Inflammatory macrophage treated with lipopolysaccharide for 4 hours (primary cell): ENCODE results near the gene ASB16.
A peak's percentile ranks its signal among the peaks of the same experiment; 100 is the strongest.

Source experiments
- DNase-seq: peaks from one replicate; pipeline ENCODE4 v3.0.0-alpha.2; 2020

Gene ASB16

GRCh38 chr17:44149066-44149465 is 21.4 kb upstream of the ASB16 start:
- peak; percentile 47 for DNase-seq

DNA sequence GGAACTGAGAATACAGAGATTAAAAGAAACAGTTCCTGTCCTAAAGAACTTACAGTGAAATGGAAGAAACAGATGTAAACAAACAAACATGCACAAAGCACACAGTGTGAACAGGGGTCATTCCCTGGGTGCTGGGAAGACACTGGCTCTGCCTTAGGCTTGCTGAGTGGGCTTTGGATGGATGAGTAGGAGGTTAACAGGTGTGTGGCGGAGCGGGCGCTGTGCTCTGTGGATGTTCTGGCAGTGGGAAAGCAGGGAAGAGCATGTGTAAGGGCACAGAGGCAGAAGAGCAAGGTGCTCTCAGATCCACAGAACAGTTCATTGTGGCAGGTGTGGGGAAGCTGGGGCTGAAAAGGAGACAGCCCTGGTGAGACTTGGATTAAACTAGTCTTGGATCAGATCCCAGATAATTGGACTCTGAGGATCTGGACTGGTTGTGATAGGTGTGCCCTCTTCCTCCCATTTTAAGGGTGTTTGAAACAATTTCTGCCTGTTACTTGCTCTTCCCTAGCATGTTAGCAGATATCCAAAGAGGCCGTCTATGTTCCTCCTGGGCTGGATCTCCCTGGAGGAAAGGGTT is 20.7 kb upstream of the ASB16 start:
- no peak for DNase-seq

GRCh38 chr17:44152875-44153274 is 17.6 kb upstream of the ASB16 start:
- no peak for DNase-seq

DNA sequence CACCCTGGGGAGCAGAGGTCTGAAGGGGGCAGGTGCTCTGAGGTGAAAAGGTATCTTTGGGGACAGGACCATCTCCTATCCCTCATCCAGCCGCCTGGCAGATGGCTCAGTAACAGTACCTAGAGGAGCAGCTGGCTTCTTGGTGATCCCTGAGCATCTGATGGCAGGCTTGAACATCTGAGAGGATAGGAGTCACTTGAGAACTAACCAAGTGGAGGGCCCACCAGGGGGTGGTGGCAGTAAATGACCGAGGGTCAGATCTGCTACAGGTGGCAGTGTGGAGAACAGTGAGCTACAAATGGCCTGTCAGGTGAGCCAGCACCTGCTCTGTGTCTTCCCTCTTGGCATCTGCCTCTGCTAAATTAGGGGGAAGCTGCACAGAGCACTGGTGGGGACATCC is 15.0 kb upstream of the ASB16 start:
- no peak for DNase-seq

DNA sequence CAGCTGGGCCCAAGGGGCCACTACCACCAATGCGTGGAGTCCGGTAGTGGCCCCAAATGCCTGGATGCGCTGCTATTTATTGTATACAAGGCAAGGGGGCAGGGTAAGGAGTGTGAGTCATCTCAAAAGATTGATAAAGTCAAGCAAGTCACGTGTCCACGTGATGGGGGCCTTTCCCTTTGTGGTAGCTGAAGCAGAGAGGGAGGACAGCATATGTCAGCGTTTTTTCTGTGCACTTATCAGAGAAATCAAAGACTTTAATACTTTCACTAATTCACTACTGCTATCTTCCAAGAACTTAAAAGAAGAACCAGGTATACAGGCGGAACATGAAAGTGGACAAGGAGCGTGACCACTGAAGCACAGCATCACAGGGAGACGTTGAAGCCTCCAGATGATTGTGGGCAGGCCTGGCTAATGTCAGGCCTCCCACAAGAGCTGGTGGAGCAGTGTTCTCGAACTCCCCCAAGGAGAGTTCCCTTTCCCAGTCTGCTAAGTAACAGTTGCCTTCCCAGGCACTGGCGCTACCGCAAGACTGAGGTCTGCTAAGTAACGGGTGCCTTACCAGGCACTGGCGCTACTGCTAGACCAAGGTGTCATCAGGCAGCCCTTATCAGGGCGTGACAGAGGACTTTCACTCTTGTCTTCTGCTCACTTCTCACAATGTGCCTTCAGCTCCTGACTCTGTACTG is 10.8 kb upstream of the ASB16 start:
- no peak for DNase-seq

- no peak for DNase-seq
These were observed 6.0 kb upstream of the ASB16 start for GRCh38 chr17:44164476-44164875.

GRCh38 chr17:44167181-44167861 is 3.2 kb upstream of the ASB16 start:
- no peak for DNase-seq

- no peak for DNase-seq
These were observed 387 bp upstream of the ASB16 start for GRCh38 chr17:44170135-44170498.

DNA sequence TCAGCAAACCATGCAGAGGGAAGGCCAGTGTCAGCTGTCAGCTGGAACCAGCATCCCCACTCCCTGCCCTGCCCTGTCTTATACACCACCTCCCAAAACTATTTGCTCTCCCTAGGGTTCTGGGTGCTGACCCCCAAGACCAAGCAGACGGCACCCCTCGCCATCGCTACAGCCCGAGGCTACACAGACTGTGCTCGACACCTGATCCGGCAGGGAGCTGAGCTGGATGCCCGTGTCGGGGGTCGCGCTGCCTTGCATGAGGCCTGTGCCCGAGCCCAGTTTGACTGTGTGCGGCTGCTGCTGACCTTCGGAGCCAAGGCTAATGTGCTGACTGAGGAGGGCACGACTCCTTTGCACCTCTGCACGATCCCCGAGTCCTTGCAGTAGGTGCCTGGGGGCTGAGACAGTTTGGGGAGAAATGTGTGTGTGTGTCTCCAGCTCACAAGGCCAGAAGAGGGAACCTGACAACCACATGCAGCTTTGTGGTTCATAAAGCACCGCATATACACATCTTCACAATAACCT is 1.5 kb downstream of the ASB16 start:
- DNase-seq = no peak

DNA sequence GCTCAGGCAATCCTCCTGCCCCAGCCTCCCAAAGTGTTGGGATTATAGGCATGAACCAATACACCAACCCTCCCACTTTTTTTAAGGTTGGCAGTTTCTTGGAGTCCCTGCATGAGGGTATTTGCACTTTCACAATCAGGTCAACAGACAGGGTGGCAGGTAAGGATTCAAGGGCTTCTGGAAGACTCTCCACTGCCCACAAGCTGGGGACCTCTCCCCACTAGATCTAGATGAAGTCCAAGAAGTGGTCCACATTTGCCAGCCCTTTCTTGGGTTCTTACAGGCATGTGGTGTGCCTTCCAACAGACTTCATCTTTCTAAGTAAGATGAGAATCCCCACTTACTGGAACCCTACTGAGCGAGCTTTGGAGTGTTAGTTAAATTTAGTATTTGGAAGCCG is 3.9 kb downstream of the ASB16 start:
- no peak for DNase-seq

- no peak for DNase-seq
These were observed 5.8 kb downstream of the ASB16 start for GRCh38 chr17:44176257-44176656.

GRCh38 chr17:44176671-44177501 is 6.4 kb downstream of the ASB16 start:
- DNase-seq = no peak

DNA sequence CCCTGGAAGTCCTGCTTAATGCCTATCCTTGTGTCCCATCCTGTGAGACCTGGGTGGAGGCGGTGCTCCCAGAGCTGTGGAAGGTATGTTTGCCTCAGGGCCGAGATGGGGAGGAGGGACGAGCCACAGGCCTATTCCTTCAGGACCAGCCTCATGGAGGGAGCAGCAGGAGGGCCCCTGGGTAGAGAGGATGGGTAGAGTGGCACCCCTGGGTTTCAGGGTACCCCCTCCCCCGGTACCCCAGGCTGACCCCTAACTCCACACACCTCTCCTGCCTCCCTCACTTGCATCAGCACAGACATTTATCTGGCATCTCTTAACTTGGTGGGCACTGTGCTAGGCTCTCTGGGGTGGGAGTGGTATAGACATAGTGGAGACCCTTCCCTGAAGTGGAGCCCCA is 7.1 kb downstream of the ASB16 start:
- DNase-seq = no peak

- no peak for DNase-seq
These were observed 7.6 kb downstream of the ASB16 start for GRCh38 chr17:44178133-44178532.

GRCh38 chr17:44183024-44183423 is 12.5 kb downstream of the ASB16 start:
- no peak for DNase-seq

GRCh38 chr17:44184212-44184810 is 13.8 kb downstream of the ASB16 start:
- DNase-seq = no peak

GRCh38 chr17:44186307-44187130 is 16.0 kb downstream of the ASB16 start, which contains the start of gene TMUB2:
TMUB2 (plus strand) TSS chr17:44186972; CDS start chr17:44187709, 737 bp downstream.
- peak; percentile 99 for DNase-seq

DNA sequence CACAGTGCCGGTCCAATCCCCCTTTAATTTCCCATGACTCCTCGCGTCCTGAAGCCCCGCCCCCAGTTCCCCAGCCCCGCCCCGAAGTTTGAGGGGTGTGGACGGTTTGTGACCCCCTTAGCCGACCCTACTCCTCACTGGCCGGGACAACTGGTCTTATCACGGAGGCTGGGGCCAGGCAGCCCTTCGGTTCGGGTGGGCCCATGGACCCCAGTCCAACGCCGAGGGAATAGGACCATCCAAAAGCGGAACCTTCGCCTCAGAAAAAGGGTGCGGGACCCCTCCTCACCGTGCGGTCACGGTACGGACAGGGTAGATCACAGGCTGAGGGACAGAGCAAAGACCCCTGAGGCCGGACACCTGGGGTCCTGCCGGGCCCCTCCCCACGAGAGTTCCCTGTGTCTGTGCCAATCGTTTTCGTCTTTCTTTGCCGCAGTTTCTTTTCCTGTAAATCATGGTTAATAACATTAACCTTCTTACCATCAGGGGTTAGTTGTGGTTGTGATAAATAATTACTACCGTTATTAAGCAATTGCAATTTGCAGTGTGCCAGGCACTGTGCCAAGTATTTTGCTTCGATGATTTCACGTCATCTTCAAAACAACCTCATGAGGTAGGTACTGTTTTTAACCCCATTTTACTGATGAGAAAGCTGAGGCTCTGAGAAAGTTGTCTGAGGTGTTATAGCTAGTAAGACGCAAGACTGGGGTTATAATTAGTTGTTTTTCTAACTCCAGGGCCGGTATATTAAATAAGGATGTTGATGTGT is 16.8 kb downstream of the ASB16 start:
- peak; percentile 27 for DNase-seq

DNA sequence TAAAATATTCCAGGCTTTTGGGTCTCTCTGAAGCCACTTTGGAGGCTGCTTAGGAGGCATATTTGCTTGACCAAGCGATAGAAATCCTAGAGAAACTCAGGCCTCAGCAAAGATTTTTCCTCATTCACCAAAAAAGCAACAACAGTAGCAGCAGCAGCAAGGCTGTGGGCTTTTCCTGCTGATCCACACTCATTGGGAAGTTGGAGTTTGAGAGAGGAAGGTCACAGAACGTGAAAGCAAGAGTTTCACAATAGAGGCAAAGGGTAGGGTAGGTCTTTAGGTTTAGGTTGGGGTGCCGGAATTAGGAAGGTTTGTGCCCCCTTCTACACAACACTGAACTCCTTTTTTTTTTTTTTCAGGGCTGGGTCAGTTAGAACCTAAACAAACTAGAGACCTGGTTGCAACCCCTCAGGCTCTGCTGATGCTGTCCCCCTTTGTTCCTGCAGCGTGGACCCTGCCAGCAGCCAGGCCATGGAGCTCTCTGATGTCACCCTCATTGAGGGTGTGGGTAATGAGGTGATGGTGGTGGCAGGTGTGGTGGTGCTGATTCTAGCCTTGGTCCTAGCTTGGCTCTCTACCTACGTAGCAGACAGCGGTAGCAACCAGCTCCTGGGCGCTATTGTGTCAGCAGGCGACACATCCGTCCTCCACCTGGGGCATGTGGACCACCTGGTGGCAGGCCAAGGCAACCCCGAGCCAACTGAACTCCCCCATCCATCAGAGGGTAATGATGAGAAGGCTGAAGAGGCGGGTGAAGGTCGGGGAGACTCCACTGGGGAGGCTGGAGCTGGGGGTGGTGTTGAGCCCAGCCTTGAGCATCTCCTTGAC is 18.3 kb downstream of the ASB16 start:
- DNase-seq = peak; percentile 35

- DNase-seq = no peak
These were observed 20.0 kb downstream of the ASB16 start for GRCh38 chr17:44190481-44190880.
